HG03108 (cell line): ENCODE data around the gene THAP4.
A peak's percentile ranks its signal among the peaks of the same experiment; 100 is the strongest.

Experiments used
- ATAC-seq: cut with Tn5 transposase; IDR thresholded peaks from one replicate; pipeline ENCODE4 v1.9.1; 2021; ENCODE audit warnings: moderate library complexity; ENCODE audit not compliant: unreplicated experiment

The THAP4 gene, protein sequence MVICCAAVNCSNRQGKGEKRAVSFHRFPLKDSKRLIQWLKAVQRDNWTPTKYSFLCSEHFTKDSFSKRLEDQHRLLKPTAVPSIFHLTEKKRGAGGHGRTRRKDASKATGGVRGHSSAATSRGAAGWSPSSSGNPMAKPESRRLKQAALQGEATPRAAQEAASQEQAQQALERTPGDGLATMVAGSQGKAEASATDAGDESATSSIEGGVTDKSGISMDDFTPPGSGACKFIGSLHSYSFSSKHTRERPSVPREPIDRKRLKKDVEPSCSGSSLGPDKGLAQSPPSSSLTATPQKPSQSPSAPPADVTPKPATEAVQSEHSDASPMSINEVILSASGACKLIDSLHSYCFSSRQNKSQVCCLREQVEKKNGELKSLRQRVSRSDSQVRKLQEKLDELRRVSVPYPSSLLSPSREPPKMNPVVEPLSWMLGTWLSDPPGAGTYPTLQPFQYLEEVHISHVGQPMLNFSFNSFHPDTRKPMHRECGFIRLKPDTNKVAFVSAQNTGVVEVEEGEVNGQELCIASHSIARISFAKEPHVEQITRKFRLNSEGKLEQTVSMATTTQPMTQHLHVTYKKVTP

DNA sequence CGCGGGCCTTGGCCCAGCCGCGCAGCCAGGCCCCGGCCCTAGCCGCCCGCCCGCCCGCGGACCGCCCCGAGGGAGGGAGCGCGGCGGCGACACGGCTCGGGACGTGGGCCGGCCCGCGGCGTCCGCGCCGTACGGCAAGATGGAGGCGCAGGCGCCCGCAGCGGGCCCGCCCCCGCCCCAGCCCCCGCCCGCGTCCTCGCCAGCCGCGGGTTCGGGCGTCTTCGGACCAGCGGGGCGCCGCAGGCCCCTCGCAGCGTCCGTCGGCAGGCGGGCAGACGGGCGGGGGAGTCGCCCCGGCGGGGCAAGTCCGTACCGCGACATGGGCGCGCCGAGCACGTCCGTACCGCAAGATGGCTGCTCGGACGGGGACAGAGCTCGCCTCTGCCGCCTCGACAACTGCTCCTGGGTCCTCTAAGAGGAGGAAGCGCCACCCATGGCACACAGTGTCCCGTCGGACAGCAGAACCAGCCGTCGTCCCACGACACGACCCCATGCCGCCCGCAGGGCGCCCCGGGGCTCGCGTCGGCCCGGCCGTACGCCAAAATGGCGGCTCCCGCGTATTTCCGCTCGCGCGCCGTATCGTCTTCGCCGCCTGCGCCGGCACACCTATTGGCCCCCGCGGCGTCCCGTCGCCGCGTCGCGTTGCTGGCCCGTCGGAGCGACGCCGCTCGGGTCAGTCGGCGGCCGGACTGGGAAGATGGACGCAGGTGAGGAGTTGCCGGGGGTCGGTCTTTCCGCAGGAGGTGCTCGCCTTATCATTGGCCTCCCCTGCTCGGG lies at the start of gene THAP4, which contains the start of gene ATG4B:
THAP4 (minus strand) TSS at position 141 of the 777 bp plus-strand sequence. CDS start 141 bp downstream, outside the sequence.
ATG4B (plus strand) TSS at position 676 of the 777 bp plus-strand sequence; CDS start at position 698, 22 bp downstream.
- peak; percentile 61 for ATAC-seq

DNA sequence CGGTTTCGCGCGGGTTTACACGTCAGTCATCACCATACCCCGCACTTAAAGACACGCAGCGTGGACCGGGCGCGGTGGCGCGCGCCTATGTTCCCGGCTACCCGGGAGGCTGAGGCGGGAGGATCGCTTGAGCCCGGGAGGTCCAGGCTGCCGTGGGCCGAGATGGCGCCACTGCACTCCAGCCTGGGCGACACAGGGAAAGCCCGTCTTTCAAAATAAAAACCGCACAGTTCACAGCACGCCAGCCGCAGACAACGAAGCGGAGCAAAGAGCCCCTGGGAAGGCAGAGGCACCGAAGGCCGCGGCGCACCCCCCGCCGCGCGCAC lies 49.3 kb upstream of the THAP4 start:
- ATAC-seq: peak; percentile 7

DNA sequence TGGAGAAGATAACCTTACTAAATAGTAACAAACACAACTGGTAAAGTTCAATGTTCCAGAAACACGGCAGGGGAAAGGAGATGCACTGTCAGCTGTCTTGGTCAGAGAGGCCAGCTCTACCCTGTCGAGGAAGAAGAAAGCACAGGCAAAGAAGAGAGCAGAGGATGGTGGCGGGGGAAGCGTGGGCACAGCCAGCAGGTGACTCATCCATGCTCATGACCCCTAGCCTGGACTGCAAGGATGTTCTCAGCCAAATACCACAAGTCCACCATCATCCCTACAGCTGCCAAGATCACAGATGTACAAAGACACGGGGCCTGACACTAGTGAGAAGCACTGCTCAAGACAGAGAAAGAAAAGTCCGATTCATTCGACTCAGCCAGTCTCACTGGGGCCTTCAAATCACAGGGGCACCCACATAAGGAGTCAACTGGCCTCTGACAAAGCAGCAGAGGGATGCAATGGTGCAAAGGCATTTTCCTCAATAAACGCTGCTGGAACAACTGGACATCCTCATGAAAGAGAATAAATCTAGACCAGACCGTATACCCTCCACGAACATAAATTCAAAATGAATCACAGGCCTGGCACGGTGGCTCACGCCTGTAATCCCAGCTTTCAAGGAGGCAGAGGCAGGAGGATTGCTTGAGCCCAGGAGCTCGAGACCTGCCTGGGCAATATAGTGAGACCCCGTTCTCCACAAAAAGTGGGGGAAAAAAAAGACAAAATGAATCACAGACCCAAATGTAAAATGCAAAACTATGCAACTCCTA lies 44.1 kb upstream of the THAP4 start:
- no peak for ATAC-seq

DNA sequence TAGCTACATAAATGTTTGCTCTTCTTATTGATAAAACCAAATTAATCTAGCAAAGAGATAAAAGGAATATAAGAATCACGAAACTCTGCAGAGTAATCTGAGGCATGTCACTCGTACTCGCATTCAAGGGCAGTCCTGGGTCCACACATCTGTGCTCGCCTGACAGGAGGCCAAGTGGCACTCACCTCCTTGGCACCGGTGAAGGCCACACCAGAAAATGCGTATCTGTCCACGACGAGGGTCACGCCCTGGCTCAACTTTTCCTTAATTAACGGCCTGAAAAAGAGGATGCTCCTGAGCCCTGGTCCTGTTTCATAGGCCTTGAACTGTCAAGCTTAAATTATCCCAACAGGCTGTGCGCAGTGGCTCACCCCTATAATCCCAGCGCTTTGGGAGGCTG lies 43.1 kb upstream of the THAP4 start:
- no peak for ATAC-seq

DNA sequence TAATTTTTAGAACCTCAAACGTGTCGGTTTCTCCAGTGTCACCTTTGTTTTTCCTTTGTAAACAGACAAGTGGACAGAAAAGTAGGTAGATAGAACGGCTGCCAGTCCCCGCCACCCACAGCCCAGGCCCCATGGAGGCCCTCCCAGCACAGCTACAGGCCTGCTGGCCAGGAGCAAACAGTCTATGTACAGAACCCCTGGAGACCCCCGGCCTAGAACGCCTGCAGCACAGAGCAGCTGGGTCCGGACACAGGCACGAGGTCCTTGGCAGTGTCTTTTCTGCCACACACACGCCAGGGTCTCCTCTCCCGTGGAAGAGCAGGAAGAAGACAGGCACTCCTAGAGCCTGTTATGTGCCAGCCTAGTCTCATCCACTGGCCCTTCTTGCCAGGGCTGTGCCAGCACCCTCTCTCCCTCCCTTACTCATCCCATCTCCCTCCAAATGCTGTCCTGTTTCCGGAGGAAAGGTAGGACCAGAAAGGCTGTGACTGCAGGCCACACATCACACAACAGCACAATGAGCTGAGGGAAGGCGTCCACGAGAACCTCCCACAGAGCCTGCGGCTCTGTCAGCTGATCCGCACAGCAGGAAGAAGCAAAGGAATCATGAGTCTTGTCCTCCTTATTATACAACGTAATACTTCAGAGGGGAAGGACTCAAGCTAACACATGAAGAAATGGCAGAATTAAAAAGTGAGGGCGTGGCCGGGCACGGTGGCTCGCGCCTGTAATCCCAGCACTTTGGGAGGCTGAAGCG lies 42.0 kb upstream of the THAP4 start:
- ATAC-seq: no peak

DNA sequence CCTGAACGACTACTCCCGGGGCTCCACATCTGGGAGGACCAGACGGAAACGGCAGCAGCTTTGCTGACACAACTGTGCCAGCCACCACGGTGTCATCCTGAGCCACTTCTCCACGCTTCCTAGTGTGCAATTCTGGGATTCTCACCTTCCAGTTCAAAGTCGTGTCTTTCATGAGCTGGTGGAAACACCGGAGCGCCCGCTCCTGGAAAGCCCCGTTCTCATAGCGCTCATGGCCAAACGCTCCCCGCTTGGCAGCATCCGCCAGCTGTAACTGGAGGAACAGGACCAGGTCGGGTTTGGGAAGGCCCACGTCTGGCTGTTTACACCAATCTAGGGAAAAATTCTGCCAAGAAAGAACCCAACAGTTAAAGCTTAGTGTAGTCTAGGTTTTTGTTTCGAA lies 41.3 kb upstream of the THAP4 start:
- ATAC-seq: no peak

DNA sequence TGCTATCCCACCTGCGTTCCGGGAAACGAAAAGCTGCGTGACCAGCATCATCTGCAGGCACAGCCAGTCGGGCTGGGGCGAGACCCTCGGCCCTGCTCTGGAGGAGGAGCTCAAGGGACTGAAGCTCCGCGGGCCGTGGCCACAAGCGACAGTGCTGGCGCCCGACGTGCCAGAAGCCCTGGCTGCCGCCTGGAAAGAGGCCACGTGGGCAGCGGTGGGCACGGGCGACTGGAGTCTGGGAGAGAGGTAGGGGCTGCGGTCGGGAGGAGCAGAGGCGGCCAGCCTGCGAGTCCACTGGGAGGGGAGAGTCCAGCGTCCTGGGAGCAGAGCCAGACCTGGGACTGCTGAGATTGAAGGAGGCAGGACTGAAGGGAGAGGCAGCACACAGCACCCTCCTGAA lies 40.4 kb upstream of the THAP4 start:
- no peak for ATAC-seq

DNA sequence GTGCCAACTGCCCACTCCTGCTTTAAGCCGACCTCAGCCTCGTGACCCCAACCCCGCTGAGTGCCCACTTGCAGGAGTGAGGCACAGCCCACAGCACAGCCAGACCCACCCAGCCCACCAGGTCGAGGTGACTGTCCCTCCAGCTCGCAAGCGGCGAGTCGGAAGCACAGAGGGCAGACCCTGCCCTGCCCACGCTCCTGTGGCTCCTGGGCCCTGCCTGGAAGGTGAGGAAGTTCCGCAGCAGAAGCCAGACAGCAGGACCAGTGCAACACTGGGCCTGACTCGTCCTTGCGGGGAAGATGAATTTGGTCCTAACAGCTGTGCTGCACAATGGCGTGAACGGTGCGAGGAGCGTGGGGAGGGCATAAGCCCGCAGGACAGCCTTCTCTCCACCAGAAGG lies 39.7 kb upstream of the THAP4 start:
- no peak for ATAC-seq

DNA sequence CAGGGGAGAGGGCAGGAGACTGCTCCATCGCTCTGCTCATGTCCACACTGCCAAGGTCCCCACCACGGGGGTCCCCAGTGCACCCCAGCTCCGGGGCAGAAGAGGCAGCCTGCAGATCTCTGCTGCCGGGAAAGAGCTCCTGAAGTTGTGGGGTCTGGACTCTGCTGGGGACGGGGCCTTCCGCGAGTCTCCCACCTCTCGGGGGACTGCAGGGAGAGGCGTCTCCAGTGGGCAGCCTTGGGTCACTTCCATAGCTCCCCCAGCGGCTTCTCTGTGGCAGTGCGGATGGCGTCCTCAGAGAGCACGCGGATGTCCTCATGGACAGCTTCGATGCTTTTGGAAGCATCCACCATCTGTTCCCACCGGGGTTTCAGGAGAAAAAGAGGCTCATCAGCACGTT lies 38.9 kb upstream of the THAP4 start:
- ATAC-seq: no peak

DNA sequence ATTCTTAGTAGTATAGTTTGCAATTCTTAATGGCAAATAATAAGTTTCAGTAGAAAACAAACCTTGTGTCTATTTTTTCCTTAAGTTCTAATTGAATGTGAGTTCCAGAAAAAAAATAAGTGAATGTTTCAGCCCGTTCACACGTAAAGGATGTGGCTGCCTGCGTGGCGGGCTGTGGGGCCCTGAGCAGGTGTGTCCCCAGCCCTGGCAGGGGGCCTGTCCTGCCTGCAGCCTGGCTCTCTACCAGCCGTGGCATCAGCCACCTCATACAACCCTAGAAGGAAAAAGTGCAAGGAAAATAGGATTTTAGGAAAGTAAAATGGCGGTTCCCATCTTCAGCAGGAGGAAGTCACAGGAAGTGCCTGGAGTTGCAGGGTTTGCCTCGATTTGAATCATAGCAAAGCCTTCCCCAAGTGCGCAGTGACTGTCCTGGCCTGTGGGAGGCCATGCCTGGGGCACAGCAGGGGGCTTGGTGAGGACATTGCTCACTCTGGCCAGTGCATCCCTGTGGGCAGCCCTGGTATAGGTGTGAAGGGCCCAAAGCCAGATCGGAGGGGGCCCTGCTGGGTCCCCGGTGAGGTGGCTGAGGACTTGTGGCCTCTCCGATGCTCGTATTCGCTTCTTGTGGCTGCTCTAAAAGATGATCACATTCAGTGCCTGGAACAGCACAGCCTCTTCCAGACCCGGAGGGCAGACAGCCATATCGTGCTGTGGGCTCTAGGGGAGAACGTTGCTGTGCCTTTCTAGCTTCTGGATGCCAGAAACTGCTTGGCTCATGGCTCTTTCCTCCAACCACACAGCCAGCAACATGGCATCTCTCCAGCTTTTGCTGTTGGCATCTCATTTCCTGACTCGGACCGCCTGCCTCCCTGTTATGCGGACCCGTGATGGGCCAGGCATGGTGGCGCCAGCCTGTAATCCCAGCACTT lies 37.1 kb upstream of the THAP4 start:
- no peak for ATAC-seq

DNA sequence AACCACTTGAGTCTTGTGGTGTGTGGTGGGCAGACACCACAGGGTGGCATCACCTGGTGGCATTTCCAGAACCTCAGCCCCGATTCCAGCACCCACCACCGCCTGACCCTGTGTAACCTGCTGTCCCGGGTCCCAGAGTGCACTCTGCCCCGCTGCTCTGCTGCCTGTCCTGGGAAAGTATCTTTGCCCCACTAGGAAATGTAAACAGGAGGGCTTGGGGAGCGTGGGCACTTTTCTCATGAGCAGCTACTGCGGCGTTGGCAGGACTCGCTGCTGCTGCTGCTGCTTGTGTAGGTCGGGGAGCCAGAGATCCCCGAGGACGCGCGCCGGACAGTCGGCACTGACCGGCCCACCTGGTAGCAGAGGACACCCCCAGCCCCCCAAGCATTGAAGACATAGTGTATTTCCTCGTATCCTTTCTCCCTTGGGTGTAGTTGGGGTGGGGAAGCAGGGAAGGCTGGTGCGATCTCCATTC lies 36.3 kb upstream of the THAP4 start:
- no peak for ATAC-seq

DNA sequence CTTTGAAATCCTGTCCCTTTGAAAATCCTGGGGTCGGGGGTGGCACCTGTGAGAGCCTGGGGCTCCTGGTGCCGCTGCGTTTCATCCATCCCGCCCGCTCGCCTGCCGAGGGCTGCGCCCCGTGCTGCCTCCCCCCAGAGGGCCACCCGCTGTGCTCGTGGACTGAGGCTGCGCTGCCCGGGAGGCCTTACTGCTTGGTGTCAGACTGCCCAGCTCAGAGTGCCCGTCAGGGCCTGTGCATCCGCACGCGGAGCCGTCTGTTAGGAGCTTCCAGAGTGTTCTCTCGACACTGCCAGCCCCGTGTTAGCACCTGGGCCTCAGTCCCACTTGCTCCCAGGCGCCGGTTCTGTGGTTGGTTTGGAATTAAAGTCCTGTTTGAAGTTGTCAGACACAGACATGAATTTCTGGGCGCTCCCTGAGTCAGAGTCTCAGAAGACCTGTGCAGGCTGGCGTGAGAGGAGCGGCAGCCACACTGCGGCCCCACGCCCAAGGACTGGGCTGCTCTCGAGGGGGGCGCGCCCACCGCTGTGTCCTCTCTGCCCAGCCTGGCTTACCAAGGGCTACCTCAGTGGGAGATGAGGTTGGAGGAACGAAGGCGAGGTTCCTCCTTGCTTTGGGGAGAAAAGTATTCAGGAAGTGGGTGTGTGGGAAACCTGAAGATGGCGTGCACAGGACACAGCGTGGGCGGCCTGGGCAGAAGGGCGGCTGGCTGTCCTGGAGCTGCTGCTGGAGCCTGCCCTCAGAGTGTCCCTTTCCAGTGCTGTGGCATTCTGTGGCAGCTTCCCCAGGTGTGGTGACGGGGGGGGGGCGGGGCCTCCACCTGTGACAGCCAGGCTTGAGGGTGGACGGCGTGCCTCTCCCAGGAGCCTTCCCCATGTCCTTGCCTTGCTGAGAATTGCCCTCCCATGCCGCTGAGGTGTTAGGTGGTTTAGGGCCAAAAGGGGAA lies 35.6 kb upstream of the THAP4 start:
- no peak for ATAC-seq

DNA sequence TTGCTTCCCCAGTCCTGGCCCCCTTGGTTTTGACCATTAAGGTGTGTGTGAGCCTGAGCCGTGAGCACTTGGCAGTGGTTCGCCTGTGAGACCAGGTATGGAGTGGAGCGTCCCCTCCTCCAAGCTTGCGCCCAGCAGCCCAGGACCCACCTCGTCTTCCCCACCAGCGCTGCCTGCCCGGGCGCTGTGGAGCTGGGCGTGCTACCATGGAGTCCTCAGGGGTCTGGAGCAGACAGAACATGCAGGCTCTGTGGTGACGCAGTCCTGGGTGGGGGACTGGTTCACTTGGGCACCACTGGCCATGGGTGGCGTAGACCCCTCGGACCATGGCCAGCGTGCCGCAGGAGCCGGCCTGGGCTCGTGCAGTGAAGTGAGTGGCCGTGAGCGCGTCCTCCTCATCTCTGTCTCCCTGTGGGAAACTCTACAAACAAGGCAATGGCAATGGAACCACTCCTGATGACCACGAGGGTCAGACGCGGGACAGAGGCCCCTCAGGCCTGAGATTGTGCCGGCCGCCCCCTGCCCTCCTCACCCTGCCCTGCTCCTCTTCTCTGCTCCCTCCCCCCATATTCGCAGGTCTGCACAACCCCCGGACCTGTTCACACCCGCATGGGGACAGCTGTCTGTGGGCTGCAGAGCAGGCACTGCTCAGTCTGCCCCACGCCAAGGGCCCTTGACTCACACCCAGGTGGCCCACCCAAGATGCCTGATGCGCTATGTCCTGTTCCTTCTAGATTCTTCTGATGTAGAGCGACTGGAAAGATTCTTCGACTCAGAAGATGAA lies 34.7 kb upstream of the THAP4 start:
- no peak for ATAC-seq

DNA sequence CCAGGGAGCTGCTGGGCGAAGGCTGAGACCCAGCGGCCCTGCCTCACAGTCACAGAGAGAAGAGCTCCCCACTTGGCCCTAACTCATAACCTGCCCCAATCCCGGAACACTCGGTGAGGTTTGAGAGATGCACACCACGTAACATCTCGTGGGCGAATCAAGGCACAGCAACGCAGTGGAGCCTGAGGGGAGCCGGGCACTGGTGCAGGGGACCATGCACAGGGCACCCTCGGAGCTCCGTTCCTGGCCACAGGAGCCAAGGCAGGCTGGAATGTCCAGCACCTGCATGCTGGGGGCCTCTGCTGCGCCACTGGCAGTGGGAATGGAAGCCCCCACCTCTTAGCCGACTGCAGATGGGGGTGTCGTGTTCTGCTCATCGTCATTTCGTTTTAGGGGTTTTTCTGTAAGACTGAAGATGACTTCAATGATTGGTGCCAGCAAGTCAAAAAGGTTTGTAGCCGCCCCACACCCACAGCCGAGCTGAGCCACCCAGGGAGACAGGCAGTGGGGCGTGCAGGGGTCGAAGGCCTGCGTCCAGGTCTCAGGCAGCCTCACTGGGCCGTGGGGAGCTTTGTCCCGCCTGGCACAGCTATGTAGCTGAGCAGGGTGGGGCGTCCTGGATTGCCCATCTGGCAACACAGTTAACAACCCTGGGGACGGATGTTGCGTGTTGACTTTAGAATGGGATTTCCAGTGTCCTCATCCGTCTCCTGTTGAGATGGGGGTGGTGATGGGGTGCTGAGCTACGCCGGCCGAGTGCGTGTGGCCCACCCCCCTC lies 33.6 kb upstream of the THAP4 start:
- ATAC-seq: no peak

DNA sequence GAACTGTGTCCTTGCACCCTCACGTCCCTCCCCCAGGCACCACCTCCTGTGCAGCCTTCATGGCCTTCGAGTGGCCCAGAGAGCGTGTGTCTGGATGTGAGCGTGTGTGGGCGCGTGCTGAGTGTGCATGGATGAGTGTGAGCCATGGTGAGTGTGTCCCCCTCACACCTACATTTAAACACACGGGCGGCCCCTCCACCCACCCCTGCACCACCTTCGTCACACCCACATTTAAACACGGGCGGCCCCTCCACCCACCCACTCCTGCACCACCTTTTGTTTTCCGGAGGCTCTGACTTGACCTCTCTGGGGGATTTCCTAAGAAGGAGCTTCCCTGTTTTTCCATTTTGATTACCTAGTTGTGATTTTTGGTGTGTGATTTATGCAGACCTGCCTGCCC lies 31.9 kb upstream of the THAP4 start:
- no peak for ATAC-seq

DNA sequence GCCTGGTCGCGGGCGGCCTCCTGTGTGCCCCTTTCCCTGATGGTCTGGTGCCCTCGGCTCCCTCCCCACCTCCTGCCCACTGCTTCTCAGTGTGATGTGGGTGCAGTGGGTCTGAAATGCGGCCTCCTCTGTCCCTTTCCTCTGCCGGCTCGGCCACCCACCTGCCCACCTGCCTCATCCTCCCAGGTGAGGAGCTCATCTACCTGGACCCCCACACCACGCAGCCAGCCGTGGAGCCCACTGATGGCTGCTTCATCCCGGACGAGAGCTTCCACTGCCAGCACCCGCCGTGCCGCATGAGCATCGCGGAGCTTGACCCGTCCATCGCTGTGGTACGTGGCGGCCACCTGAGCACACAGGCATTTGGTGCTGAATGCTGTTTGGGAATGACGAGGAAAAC lies 31.4 kb upstream of the THAP4 start:
- no peak for ATAC-seq
